ENCODE data around the gene MEGF8.

GRCh38 chr19:42375415-42376176 lies 50.2 kb downstream of the MEGF8 start:
- TF ChIP-seq, protein P1, sequence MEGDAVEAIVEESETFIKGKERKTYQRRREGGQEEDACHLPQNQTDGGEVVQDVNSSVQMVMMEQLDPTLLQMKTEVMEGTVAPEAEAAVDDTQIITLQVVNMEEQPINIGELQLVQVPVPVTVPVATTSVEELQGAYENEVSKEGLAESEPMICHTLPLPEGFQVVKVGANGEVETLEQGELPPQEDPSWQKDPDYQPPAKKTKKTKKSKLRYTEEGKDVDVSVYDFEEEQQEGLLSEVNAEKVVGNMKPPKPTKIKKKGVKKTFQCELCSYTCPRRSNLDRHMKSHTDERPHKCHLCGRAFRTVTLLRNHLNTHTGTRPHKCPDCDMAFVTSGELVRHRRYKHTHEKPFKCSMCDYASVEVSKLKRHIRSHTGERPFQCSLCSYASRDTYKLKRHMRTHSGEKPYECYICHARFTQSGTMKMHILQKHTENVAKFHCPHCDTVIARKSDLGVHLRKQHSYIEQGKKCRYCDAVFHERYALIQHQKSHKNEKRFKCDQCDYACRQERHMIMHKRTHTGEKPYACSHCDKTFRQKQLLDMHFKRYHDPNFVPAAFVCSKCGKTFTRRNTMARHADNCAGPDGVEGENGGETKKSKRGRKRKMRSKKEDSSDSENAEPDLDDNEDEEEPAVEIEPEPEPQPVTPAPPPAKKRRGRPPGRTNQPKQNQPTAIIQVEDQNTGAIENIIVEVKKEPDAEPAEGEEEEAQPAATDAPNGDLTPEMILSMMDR (IDR thresholded peaks at IDR 0.05): no peak
- TF ChIP-seq POLR2A (IDR thresholded peaks at IDR 0.05): no peak
